CD14-positive monocyte (primary cell): Measurements from ENCODE around the gene SLIT3. TPM values are rescaled to one million over a fixed set of nuclear protein-coding genes. Genes with fewer than 3 reads are reported as not detected.

Experiments
- DNase-seq, 3 donors: peaks; one replicate each; pipeline ENCODE4 v3.0.0-alpha.2; 2011 to 2022
- H2AFZ ChIP-seq: 2 replicates; pipeline ENCODE4 v1.6.0; 2012; ENCODE audit warnings: mild to moderate bottlenecking, low read depth, low read length, inconsistent platforms; ENCODE audit not compliant: insufficient read depth, poor library complexity, severe bottlenecking
- H3K27ac ChIP-seq, 2 donors: 1 replicate in 1 of 2; 2 replicates in 1 of 2; pipeline ENCODE4 v1.5.1; 2012 to 2013; ENCODE audit warnings: low read length in 2 of 2, control low read depth in 1 of 2, inconsistent platforms in 1 of 2, low read depth in 1 of 2, mild to moderate bottlenecking in 1 of 2
- H3K27me3 ChIP-seq, 2 donors: one replicate each; pipeline versions ENCODE4 v1.6.0 to v1.6.1; 2011 to 2013; ENCODE audit warnings: low read length in 2 of 2; ENCODE audit not compliant: control insufficient read depth in 2 of 2, insufficient read depth in 2 of 2
- H3K36me3 ChIP-seq, 2 donors: replicated peaks in 1 of 2; 1 replicate in 1 of 2; 2 replicates in 1 of 2; pipeline versions ENCODE4 v1.5.1 to v1.6.1; 2012 to 2013; ENCODE audit warnings: low read length in 2 of 2, control low read depth in 1 of 2, inconsistent platforms in 1 of 2, mild to moderate bottlenecking in 1 of 2; ENCODE audit not compliant: insufficient read depth in 2 of 2, control insufficient read depth in 1 of 2
- H3K4me1 ChIP-seq, 2 donors: 1 replicate in 1 of 2; 2 replicates in 1 of 2; pipeline versions ENCODE4 v1.5.1 to v1.6.1; 2012 to 2013; ENCODE audit warnings: low read length in 2 of 2, control low read depth in 1 of 2, inconsistent platforms in 1 of 2, mild to moderate bottlenecking in 1 of 2, moderate library complexity in 1 of 2; ENCODE audit not compliant: insufficient read depth in 2 of 2, control insufficient read depth in 1 of 2
- H3K4me2 ChIP-seq: replicated peaks from 2 replicates; pipeline ENCODE3; 2012; ENCODE audit warnings: low read length, moderate library complexity, mild to moderate bottlenecking; ENCODE audit not compliant: poor library complexity, severe bottlenecking; ENCODE audit errors: extremely low read depth
- H3K4me3 ChIP-seq, 3 experiments: fragments of 200-600 bp in 1 of 3; sonication (generic) in 1 of 3; replicated peaks in 1 of 3; 1 replicate in 2 of 3; 2 replicates in 1 of 3; pipeline ENCODE4 v1.5.1; 2011 to 2013; ENCODE audit warnings: low read length in 3 of 3, mild to moderate bottlenecking in 3 of 3, control low read depth in 2 of 3, low read depth in 2 of 3, inconsistent platforms in 1 of 3, moderate library complexity in 1 of 3
- H3K79me2 ChIP-seq: 2 replicates; pipeline ENCODE4 v1.6.0; 2012; ENCODE audit warnings: mild to moderate bottlenecking, control low read depth, inconsistent platforms, low read length, moderate library complexity; ENCODE audit not compliant: insufficient read depth
- H3K9ac ChIP-seq: 2 replicates; pipeline ENCODE4 v1.6.0; 2017; ENCODE audit warnings: low read length, mild to moderate bottlenecking; ENCODE audit not compliant: insufficient read depth, poor library complexity, severe bottlenecking
- H3K9me3 ChIP-seq, 2 donors: replicated peaks in 1 of 2; 1 replicate in 1 of 2; 2 replicates in 1 of 2; pipeline versions ENCODE4 v1.5.1 to v1.6.1; 2012 to 2013; ENCODE audit warnings: low read length in 2 of 2, control low read depth in 1 of 2; ENCODE audit not compliant: control insufficient read depth in 1 of 2, insufficient read depth in 1 of 2
- H4K20me1 ChIP-seq: 2 replicates; pipeline ENCODE4 v1.6.0; 2012; ENCODE audit warnings: mild to moderate bottlenecking, low read length, control low read depth, moderate library complexity; ENCODE audit not compliant: insufficient read depth
- H3K27ac Mint-ChIP-seq, 7 donors: one replicate each; pipeline ENCODE4 v1.8.0; 2020; ENCODE audit warnings: mild to moderate bottlenecking in 7 of 7, mixed read lengths in 7 of 7, moderate library complexity in 6 of 7, inconsistent platforms in 2 of 7
- H3K27me3 Mint-ChIP-seq, 3 donors: one replicate each; pipeline ENCODE4 v1.8.0; 2021 to 2022; ENCODE audit warnings: low read depth in 3 of 3, mild to moderate bottlenecking in 3 of 3, mixed read lengths in 3 of 3, moderate library complexity in 3 of 3, inconsistent platforms in 1 of 3
- H3K36me3 Mint-ChIP-seq, 2 donors: one replicate each; pipeline ENCODE4 v1.8.0; 2020; ENCODE audit warnings: mixed read lengths in 2 of 2, inconsistent platforms in 1 of 2, mild to moderate bottlenecking in 1 of 2
- H3K4me1 Mint-ChIP-seq: one replicate; pipeline ENCODE4 v1.8.0; 2020; ENCODE audit warnings: mild to moderate bottlenecking, mixed read lengths
- H3K4me3 Mint-ChIP-seq, 2 donors: one replicate each; pipeline ENCODE4 v1.8.0; 2020; ENCODE audit warnings: mild to moderate bottlenecking in 2 of 2, mixed read lengths in 2 of 2, moderate library complexity in 1 of 2
- H3K9me3 Mint-ChIP-seq, 7 donors: one replicate each; pipeline ENCODE4 v1.8.0; 2020 to 2022; ENCODE audit warnings: mixed read lengths in 7 of 7, mild to moderate bottlenecking in 6 of 7, moderate library complexity in 6 of 7, inconsistent platforms in 2 of 7
- CTCF ChIP-seq: fragments of 200-600 bp; IDR thresholded peaks from one replicate; pipeline ENCODE4 v1.8.0; 2022; ENCODE audit warnings: antibody characterized with exemption, mild to moderate bottlenecking
- WGBS: methylation state at CpG from one replicate; pipeline ENCODE4 v1.1.5; 2013; ENCODE audit warnings: missing lambda C conversion rate; ENCODE audit not compliant: insufficient coverage; 5-methylcytosine and 5-hydroxymethylcytosine counted together
- intact Hi-C, 2 donors: fragments of 100-400 bp; cut with micrococcal nuclease; formaldehyde crosslinking; loops; one replicate each; pipeline versions ENCODE4 v1.15.0 to v1.15.1; 2023
- polyA plus RNA-seq, 3 donors: library from polyadenylated mRNA; depleted of rRNA in 1 of 3; unstranded in 2 of 3; stranded (reverse) in 1 of 3; fragments of 300-500 nt in 2 of 3; fragments of >200 nt in 1 of 3; fragmentation: Illumina TruSeq in 2 of 3; gene quantifications; 1 replicate in 2 of 3; 2 replicates in 1 of 3; pipeline ENCODE4 v1.2.3, GENCODE V29; 2012 to 2021

Gene SLIT3
- polyA plus RNA-seq, 3 donors, result not detected

- H3K4me2 ChIP-seq, result no peak overlapping the region
- DNase-seq, result no peak
- no peaks in the 10 kb centered on the region for H3K27me3 ChIP-seq
- no peak overlapping the region for H3K9ac ChIP-seq
- no peak for TF ChIP-seq CTCF
- WGBS, result 95% methylated on average over 8 of the region's 11 CpGs
- H3K9me3 Mint-ChIP-seq, result peaks cover 0 to 4% (median 1%) of the 10 kb centered on the region in 7 donors
- H3K36me3 ChIP-seq, result no peaks in the 10 kb centered on the region
- peaks cover 5% of the 10 kb centered on the region for H3K4me1 Mint-ChIP-seq
- H3K9me3 ChIP-seq, result no peaks in the 10 kb centered on the region
- peaks cover 0 to 3% (median 2%) of the 10 kb centered on the region in 3 donors for H3K27me3 Mint-ChIP-seq
- no peak overlapping the region for H3K27ac ChIP-seq
- H2AFZ ChIP-seq, result no peak overlapping the region
- no peak overlapping the region for H3K4me3 ChIP-seq
- no peaks in the 10 kb centered on the region for H3K36me3 Mint-ChIP-seq
- no peak overlapping the region for H3K27ac Mint-ChIP-seq
- H4K20me1 ChIP-seq, result no peaks in the 10 kb centered on the region
- no peaks in the 10 kb centered on the region for H3K4me1 ChIP-seq
- intact Hi-C loops, result no loop called here
- no peaks in the 10 kb centered on the region for H3K79me2 ChIP-seq
- no peak overlapping the region for H3K4me3 Mint-ChIP-seq
Observed at GRCh38 chr5:169024421-169024820, 276.5 kb downstream of the SLIT3 start.

- 86% methylated on average over 2 of the region's 4 CpGs for WGBS
- intact Hi-C loops, result no loop called here
Observed at GRCh38 chr5:169022718-169023117, 278.2 kb downstream of the SLIT3 start.

More at GRCh38 chr5:169022718-169023117, 278.2 kb downstream of the SLIT3 start:
- Histone ChIP-seq H3K4me3 (no peak overlapping the region), H4K20me1 (no peaks in the 10 kb centered on the region), H3K36me3 (no peaks in the 10 kb centered on the region), H3K4me2 (no peak overlapping the region), H3K27ac (no peak overlapping the region), H3K4me1 (no peaks in the 10 kb centered on the region), H3K9me3 (no peaks in the 10 kb centered on the region), H3K9ac (no peak overlapping the region), H2AFZ (no peak overlapping the region), H3K27me3 (no peaks in the 10 kb centered on the region), H3K79me2 (no peaks in the 10 kb centered on the region)
- TF ChIP-seq CTCF, result no peak
- no peak for DNase-seq
- Mint-ChIP-seq H3K27me3 (peaks cover 0 to 7% (median 2%) of the 10 kb centered on the region in 3 donors), H3K27ac (no peak overlapping the region), H3K36me3 (no peaks in the 10 kb centered on the region), H3K4me3 (no peak overlapping the region), H3K4me1 (peaks cover 4% of the 10 kb centered on the region), H3K9me3 (peaks cover 0 to 7% (median 1%) of the 10 kb centered on the region in 7 donors)
